HG02678 (cell line): ENCODE results near the gene TRMT112.
A peak's percentile ranks its signal among the peaks of the same experiment; 100 is the strongest.

Experiments used
- ATAC-seq: cut with Tn5 transposase; IDR thresholded peaks from one replicate; pipeline ENCODE4 v1.9.1; 2021; ENCODE audit warnings: mild to moderate bottlenecking, moderate library complexity; ENCODE audit not compliant: unreplicated experiment

Gene TRMT112

GRCh38 chr11:64317325-64317960, at the start of gene TRMT112:
Gene TRMT112, minus strand, starts transcription at chr11:64317559. Its CDS starts 33 bp downstream, at chr11:64317526.
- peak; percentile 62 for ATAC-seq

GRCh38 chr11:64366751-64367150, 49.4 kb upstream of the TRMT112 start:
- no peak for ATAC-seq

- ATAC-seq = no peak
Observed at GRCh38 chr11:64364911-64365310, 47.6 kb upstream of the TRMT112 start.

- no peak for ATAC-seq
Observed at GRCh38 chr11:64364435-64364834, 47.1 kb upstream of the TRMT112 start.

GRCh38 chr11:64362339-64362738, 45.0 kb upstream of the TRMT112 start:
- no peak for ATAC-seq

GRCh38 chr11:64361659-64362058, 44.3 kb upstream of the TRMT112 start:
- ATAC-seq = no peak

GRCh38 chr11:64360448-64360921, 43.1 kb upstream of the TRMT112 start:
- ATAC-seq = no peak

- ATAC-seq = no peak
Observed at GRCh38 chr11:64359712-64360445, 42.5 kb upstream of the TRMT112 start.

GRCh38 chr11:64358907-64359711, 41.8 kb upstream of the TRMT112 start, which contains the start of gene RPS6KA4:
Gene RPS6KA4, plus strand, starts transcription at chr11:64359162. Its CDS starts 74 bp downstream, at chr11:64359236.
- no peak for ATAC-seq

- no peak for ATAC-seq
Observed at GRCh38 chr11:64358536-64358906, 41.2 kb upstream of the TRMT112 start.

GRCh38 chr11:64357904-64358535, 40.7 kb upstream of the TRMT112 start:
- ATAC-seq = no peak

- ATAC-seq = no peak
Observed at GRCh38 chr11:64357446-64357845, 40.1 kb upstream of the TRMT112 start.

- ATAC-seq = no peak
Observed at GRCh38 chr11:64356498-64357411, 39.4 kb upstream of the TRMT112 start.

- ATAC-seq = no peak
Observed at GRCh38 chr11:64355078-64355940, 38.0 kb upstream of the TRMT112 start.

- no peak for ATAC-seq
Observed at GRCh38 chr11:64353715-64354506, 36.6 kb upstream of the TRMT112 start.

- no peak for ATAC-seq
Observed at GRCh38 chr11:64352995-64353714, 35.8 kb upstream of the TRMT112 start.
